CD4-positive, alpha-beta T cell treated with Interleukin-2 at 100 ng/mL for 4 hours (primary cell): ENCODE measurements around the gene NRROS.

Experiments
- DNase-seq: peaks from one replicate; pipeline ENCODE4 v3.0.0-alpha.2; 2020; ENCODE audit warnings: low spot score

Gene NRROS

DNA sequence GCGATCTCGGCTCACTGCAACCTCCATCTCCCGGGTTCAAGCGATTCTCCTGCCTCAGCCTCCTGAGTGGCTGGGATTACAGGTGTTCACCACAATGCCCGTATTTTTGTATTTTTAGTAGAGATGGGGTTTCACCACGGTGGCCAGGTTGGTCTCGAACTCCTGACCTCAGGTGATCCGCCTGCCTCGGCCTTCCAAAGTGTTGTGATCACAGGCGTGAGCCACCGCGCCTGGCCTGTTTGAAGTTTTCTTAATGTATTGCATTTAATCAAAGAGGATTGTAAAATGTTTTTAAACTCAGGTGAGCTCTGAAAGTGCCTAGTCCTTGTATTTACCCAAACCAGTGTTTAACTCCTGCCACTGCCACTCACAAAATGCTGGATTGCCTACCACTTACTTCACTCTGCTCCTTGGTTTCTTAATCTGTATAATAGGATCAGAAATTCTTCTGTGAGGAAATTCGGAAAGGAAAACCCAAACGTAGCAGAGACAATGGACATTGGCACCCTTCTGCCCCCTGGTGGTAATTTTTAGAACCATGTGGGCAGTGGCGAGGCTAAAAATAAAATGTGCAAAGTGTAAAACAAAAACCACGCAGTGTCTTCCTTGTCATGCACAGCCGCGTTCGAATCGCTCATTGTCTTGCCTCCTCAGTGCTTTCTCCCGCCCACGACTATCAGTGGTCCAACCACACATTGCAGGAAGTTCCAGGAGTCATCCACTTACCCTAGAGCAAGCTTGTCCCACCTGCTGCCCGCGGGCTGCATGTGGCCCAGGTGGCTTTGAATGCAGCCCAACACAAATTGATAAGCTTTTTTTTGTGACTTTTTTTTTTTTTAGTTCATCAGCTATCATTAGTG lies 45.3 kb downstream of the NRROS start:
- DNase-seq, result peak; percentile 79

DNA sequence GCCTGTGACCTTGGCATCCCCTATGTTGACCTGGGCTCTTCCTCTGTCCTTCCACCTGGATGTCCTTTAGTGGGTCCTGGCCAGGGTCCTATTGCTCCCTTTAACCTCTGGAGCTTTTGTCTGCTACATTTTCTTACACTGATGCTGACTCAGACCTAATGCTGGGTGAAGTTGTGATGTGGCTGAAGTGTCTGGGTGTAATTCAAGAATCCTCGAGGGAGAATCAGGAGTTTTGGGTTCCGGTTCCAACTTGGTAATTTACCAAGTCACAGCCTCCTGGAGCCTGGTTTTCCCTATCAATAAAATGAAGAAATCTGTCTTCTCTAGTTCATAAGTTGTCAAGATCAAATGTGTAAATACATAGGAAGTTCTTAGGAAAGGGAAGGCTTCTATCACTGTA lies 46.9 kb downstream of the NRROS start:
- no peak for DNase-seq

DNA sequence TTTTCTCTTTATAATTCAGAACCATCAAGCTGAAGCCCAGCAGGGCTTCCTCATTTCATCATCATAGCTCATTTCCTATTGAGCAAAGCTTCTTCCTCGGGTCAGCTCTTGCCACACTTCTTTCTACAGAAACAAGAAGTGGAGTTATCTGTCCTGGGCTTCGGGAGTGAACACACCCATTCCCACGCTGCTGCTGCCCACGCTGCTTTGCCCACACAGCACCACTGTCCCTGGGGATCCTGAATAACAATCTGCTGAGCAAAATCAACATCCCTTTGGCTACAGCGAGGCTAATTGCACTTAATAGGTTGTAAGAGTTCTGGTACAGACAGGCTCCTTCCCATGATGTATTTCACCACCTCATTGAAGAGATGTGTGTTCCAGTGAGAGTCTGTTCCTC lies 48.9 kb downstream of the NRROS start:
- DNase-seq, result no peak

DNA sequence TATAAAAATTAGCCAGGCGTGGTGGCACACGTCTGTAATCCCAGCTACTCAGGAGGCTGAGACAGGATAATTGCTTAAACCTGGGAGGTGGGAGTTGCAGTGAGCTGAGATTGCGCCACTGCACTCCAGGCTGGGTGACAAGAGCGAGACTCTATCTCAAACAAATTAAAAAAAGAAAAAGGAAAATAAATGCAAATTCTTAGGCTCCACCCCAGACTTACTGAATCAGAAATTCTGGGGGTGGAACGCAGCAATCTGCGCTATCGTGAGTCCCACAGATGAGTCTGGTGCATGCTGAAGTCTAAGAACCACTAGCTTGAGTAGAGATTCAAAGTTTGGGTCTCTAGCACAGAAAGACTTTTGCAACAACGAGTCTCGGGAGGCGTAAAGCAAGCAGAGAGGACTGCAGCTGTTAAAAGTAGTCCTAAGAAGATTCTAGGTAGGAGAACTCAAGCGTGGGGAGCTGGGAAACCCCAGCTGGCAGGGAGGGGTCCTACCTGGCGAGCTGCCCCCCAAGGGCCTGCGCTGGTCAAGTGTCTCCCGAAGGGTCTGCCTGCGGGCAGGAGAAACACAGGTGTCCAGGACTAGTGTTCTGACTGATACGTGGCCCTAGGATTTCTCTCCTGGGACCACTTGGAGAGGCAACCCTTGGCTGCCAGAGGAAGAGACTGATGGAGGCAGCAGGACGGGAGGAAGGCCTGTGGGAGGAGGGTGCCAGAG lies 50.6 kb downstream of the NRROS start:
- no peak for DNase-seq

DNA sequence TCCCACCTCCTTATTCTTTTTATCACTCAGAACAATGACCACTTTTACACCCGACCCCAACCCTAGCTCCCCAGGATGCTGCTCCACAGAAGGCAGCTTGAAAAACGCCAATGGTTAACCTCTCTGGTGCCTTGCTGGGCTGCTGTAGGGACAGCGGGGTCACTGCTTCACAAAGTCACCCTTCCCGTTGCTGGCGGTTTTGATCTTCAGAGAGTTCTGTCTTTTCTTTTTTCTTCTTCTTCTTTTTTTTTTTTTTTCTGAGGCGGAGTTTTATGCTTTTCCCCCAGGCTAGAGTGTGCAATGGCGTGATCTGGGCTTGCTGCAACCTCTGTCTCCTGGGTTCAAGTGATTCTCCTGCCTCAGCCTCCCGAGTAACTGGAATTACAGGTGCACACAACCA lies 51.9 kb downstream of the NRROS start:
- no peak for DNase-seq

DNA sequence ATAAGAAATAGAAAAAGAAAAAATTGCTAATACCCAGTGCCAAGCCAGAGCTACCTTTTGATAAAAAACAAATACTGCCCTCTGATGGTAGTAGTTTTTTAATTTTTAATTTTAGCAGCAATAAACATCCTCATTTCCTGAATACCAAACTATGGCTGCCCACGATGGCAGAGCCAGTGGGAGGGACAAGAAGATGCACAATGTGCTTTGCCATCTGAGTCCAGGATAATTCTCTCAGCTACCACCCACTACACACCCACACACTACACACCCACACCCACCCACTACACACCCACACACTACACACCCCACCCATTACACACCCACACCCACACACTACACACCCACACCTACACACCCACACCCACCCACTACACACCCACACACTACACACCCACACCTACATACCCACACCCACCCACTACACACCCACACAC lies 54.7 kb downstream of the NRROS start:
- peak; percentile 46 for DNase-seq

DNA sequence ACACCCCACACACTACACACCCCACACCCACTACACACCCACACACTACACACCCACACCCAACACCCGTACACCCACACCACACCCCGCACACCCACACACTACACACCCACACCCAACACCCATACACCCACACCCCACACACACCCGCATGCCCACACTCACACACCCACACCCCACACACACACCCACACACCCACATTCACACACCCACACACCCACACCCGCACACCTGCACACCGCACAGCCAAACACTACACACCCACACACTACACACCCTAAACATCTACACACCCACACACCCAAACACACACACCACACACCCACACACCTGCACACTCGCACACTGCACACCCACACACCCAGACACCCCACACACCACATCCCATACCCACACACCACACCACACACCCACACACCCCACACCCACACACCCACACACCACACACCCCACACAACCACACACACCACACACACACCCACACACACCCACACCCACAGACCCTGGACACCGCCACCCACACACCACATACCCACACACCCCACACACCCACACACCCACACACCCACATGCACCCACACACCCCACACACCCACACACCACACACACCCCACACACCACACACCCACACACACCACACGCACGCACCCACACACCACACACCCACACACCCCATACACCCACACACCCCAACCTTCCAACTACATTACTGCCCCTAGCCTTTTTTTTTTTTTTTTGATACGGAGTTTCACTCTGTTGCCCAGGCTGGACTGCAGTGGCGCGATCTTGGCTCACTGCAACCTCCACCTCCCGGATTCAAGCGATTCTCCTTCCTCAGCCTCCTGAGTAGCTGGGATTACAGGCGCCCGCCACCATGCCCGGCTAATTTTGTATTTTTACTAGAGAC lies 55.7 kb downstream of the NRROS start:
- DNase-seq, result no peak

DNA sequence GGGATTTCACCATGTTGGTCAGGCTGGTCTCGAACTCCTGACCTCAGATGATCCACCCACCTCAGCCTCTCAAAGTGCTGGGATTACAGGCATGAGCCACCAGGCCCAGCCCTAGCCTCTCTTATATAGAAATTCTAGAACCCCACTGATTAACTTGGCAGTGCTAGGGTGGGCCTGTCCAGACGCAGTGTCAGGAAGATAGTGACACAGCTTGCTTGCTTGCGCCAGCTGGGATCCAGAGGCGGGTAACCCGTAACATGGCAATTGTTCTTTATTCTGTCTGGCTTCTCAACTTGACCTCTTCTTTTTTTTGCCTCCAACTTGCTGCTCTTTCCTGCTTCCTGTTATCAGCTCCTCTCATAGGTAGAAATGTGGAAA lies 56.3 kb downstream of the NRROS start:
- DNase-seq, result no peak

DNA sequence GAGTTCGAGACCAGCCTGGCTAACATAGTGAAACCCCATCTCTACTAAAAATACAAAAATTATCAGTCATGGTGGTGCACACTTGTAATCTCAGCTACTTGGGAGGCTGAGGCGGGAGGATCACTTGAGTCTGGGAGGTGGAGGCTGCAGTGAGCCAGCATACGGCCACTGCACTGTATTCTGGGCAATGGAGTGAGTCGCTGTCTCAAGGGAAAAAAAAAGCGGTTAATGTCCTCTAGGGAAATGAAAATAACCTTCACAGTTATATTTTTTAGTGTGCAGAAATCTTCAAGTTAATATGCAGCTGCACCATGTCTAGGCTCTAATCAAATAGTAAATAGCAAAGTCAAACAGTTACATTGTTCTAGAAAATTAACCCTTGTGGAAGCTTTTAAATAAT lies 57.8 kb downstream of the NRROS start:
- DNase-seq, result no peak

DNA sequence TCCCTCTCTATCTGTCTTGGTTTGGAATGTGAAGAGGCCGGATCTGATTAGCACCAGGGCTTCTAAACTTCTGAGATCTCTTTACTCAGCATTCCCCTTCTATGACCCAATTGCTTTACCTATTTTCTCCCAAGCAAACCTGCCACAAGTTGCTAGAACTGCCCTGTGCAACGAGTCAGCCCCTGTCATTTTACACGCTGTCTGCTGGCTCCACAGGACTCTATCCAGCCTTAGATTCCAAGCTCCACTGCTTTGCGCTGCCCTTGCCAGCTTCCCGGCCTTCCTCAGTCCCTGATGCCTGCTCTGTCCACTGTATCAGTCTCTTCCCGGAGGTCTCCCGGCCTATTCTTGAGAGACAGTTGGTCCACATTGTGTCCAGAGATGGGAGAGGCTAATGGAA lies 60.3 kb downstream of the NRROS start:
- DNase-seq, result no peak

DNA sequence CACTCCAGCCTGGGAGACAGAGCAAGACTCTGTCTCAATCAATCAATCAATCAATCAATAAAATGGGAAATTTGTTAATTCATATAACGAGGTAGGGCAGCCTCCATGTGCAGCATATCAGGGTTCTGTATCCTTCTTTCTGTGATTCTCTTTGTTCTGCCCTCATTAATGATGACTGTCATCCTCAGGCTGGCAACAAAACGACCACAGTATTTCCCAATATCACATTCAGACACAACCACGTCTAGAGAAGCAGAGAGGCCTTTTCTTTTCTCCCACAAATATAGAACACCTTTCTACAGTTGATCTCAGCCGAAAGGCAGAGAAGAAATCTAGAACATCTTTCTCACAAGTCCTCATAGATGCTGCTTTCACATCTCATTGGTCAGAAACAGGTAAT lies 61.3 kb downstream of the NRROS start:
- DNase-seq, result no peak

DNA sequence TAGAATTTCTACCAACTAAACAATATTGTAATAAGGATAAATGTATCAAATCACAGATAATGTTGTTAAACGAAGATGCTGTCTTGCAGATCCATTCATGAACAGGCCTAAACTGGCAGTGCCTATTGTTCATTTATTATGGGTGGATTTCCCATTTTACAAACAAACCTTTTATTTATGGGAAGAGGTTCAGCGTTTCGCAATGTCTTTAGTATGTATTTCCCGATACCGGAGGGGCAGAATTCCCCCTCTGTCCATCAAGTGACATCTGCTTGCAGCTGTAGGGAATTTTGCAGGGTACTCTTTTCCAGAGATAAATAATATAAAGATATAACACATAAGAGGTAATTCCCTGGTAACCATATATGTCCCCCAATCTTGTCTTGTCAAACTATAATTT lies 66.8 kb downstream of the NRROS start:
- DNase-seq, result no peak

DNA sequence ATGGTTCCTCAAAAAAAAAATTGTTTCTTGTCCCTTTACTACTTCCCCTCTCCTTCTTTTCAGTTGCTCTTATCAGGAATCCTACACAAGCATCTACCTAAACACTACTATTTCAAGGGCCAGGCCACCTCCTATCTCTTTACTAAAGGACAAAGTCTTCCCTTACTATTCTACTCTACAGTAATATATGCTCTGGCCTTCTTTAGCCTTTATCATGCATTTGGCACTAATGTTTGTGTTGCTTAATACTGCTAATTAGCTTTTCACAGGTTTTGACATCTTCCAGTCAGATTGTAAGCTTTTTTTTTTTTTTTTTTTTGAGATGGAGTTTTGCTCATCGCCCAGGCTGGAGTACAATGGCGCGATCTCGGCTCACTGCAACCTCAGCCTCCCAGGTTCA lies 67.2 kb downstream of the NRROS start:
- no peak for DNase-seq

DNA sequence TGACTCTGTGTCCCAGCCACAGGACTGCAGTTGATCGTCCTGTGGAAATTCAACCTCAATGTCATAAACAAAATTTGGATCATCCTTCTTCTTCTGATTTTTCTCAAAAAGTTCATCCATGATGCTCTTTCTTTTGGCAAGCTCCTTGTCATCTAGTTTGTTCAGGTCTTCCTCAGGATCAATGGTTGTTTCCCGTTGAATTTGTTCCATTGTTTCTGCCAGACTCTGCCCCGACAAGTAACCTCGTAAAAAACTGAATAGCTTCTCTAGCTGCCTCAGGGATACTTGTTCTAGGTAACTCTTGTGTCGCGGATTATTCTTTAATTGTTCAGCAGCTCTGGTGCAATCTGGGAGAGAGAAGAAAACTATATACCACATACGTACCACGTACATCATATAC lies 68.1 kb downstream of the NRROS start:
- no peak for DNase-seq

DNA sequence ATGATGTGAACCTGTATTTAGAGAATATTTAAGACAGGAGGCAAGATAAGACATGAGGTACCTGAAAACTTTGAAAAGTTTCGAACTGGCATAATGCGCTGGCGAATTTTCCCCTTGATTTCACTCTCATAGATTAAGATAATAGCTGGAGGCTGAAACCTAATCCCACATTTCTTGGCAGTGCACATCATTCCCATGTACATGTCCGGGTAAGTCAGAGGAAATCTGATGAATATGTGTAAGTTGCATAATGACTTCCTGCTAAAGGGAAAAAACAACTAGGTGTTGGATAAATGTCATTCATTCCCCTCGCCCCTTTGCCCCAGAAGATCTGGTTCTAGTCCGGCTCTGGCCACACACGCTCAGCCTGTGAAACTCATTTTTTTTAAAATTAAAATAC lies 69.0 kb downstream of the NRROS start:
- no peak for DNase-seq
